Right lobe of liver (tissue), 4 donors: ENCODE data around the gene NQO1.

Experiments used
- CTCF ChIP-seq, 4 donors: fragments of 200-600 bp in 3 of 4; fragments of 450-650 bp in 1 of 4; IDR thresholded peaks; one replicate each; pipeline versions ENCODE4 v1.5.1 to v1.8.0; 2016 to 2022; ENCODE audit warnings: antibody characterized with exemption in 4 of 4, mild to moderate bottlenecking in 2 of 4
- POLR2A ChIP-seq: fragments of 450-650 bp; IDR thresholded peaks from one replicate; pipeline ENCODE4 v1.6.1; 2017; ENCODE audit warnings: antibody characterized with exemption, mild to moderate bottlenecking
- donor health status: DM: no; HTN: no; CAD: no.
- donor health status: DM: no; HTN: no; CAD: no.
- donor health status: DM: no; HTN: yes; CAD: no.

DNA sequence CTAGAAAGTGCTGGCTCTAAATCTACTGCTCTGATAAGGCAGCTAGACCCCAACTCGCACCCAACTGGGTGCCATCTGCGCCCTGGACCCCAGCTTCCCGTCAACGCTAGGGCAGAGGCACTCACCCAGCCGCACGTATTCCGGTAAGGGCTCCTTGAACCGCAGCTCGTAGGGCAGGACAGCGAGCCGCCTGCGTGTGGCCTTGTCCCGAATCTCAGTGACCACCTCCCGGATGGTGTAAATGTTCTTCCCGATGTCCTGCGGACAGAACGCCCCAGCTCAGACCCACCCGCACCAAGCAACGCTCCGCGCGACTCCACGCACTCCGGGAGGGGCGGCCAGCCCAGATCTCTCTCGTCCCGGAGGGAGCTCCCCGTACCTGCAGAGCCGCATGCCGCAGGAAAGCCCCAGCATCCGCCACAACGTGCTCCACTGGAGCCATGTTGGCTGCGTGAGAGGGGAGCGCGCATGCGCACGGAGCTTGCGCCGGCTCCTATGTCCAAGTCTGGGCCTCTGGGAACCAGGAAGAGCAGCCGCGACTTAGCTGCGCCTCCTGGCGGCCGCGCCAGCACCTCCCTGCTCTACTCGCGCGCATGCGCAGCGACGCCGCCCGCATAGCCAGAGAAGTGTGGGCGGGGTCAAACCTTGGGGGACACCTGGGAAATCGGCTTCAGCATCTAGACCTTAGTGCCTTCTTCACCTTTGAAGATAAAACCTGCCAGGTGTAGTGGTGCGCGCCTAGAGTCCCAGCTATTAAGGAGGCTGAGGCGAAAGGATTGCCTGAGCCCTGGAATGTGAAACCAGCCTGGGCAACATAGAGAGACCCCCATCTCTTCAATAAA, 28.3 kb upstream of the NQO1 start, which contains the start of gene NOB1:
- peak; percentile 64 for TF ChIP-seq POLR2A
- peak in 3 of 4 donors; percentile 96 to 100 (median 98) for TF ChIP-seq CTCF (IDR thresholded peaks at IDR 0.05)
